Measurements from ENCODE around the gene MUCL3. TPM values are rescaled to one million over a fixed set of nuclear protein-coding genes. Genes with fewer than 3 reads are reported as not detected.
"Not testable (repeated sequence)": the region's sequence is repeated elsewhere in the genome, so short reads cannot be mapped to it uniquely, and the experiment has no call there.

The MUCL3 gene, protein sequence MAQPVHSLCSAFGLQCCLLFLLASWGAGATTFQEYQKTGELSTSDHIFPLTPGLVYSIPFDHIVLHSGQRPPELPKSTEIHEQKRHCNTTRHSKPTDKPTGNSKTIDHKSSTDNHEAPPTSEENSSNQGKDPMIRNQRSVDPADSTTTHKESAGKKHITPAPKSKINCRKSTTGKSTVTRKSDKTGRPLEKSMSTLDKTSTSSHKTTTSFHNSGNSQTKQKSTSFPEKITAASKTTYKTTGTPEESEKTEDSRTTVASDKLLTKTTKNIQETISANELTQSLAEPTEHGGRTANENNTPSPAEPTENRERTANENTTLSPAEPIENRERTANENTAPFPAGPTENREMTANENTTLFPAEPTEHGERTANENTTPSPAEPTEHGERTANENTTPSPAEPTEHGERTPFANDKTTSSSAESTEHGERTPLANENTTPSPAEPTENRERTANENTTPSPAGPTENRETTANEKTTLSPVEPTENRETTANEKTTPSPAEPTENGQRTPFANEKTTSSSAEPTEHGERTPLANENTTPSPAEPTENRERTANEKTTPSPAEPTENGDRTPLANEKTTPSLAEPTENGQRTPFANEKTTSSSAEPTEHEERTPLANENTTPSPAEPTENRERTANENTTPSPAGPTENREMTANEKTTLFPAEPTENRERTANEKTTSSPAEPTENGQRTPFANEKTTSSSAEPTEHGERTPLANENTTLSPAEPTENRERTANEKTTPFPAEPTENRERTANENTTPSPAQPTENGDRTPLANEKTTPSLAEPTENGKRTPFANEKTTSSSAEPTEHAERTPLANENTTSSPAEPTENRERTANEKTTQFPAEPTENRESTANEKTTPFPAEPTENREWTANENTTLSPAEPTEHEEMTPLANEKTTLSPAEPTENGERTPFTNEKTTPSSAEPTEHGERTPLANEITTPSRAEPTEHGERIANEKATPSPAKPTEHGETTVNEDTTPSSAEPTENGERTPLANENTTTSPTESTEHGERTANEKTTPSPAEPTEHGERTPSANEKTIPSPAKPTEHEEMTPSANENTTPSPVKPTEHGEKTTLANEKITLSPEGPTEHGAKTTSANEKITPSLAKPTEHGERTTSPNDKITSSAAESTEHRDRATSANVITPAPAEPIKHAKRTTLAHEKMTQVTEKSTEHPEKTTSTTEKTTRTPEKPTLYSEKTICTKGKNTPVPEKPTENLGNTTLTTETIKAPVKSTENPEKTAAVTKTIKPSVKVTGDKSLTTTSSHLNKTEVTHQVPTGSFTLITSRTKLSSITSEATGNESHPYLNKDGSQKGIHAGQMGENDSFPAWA (N-terminal part only)
- polyA plus RNA-seq (ENCODE audit: insufficient read length in 4 of 4): under 1 TPM in 3 of 4 donors, not detected in 1; 0.03 to 0.09 (median 0.03) TPM

DNA sequence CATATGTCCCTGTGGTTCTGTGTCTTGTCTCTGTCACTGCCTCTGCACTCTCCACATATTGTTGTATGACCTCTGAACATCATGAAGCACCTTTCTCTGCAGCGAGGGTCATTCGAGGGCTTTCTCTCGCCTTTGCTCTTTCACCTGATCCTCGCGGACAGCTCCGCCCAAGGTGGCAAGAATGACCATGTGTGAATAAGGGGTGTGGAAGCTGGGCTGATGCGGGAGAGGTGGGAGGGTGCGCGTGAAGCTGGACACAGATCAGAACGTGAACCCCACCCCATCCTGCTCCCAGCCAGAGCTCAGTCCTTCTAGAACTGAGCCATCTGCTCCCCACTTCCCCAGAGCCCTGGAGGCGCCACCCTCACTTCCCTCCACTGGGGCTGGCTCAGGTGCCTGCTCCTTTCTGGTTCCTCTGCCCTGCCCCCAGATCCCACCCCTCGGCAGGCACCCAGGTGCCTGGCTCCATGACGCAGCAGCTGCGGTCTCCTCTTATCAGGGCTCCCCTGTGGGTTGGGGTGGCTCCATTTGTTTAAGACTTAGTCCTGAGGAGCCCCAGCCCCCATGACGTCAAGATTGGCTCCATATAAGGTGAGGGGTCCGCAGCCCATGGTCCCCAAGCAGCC is at the start of gene MUCL3:
MUCL3 (plus strand) TSS at position 613 of the 626 bp plus-strand sequence. CDS start 27 bp downstream, outside the sequence.
- DNase-seq (ENCODE audit: low read depth in 4 of 4, low spot score in 3 of 4): no peak

DNA sequence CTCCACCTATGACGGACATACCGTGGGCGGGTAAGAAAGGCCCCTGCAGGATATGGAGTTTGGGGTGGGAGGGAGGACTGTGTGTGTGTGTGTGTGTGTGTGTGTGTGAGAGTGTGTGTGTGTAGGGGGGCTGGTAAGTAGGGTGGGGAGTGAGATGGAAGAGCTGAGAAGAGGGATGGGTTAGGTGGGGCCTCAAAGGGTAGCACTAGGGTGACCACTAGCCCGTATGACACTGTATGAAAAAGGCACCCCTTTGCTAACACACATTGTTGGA is 49.4 kb upstream of the MUCL3 start:
- DNase-seq (ENCODE audit: low read depth in 4 of 4, low spot score in 3 of 4): no peak

DNA sequence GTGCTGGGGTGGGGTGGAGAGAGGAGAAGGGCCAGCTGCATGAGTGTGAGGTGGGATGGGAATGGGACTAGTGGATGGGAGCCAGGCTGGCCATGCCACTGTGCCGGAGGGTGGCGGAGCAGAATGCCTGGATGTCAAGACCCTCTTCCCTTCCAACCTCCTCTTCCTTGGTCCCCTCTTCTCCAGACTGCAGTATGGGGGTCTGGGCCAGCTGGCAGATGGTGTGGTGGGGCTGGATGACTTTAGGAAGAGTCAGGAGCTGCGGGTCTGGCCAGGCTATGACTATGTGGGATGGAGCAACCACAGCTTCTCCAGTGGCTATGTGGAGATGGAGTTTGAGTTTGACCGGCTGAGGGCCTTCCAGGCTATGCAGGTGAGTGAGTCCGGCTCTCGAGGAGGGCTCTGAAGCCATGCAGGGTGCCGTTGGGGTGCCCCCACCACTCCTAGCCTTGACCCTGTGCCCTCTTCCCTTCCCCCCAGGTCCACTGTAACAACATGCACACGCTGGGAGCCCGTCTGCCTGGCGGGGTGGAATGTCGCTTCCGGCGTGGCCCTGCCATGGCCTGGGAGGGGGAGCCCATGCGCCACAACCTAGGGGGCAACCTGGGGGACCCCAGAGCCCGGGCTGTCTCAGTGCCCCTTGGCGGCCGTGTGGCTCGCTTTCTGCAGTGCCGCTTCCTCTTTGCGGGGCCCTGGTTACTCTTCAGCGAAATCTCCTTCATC is 48.8 kb upstream of the MUCL3 start:
- no peak for DNase-seq (ENCODE audit: low read depth in 4 of 4, low spot score in 3 of 4)

DNA sequence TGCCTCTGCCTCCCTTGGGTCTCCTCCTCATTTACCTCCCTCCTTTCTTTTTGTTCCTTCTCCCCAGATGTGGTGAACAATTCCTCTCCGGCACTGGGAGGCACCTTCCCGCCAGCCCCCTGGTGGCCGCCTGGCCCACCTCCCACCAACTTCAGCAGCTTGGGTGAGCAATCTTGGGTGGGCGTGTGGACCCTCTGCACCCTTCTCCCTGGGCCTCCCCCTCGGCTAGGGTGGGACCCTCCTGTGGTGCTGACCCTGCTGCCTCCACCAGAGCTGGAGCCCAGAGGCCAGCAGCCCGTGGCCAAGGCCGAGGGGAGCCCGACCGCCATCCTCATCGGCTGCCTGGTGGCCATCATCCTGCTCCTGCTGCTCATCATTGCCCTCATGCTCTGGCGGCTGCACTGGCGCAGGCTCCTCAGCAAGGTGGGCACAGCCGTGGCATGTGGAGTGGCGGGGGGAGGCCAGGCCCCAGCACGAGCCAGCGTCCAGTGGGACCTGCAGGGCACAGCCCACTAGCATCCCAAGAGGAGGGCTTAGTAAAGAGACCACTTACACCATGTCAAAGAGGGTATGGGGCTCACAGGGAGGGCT is 47.7 kb upstream of the MUCL3 start:
- no peak for DNase-seq (ENCODE audit: low read depth in 4 of 4, low spot score in 3 of 4)

DNA sequence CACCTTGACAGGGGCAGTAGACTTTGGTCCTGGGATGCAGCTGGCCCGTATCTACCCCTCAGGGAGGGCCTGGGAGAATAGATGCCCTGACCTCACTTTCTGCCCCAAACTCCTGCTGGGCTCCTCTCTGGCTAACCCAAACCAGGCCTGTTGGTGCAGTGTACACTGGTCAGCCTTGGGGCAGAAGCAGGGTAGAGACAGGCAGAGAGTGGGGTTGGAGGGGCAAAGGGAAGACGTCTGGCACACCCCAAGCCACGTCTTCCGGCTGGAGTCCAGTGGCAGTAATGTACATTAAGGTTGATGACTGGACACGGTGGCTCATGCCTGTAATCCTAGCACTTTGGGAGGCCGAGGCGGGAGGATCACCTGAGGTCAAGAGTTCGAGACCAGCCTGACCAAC is 47.1 kb upstream of the MUCL3 start:
- no peak for DNase-seq (ENCODE audit: low read depth in 4 of 4, low spot score in 3 of 4)

DNA sequence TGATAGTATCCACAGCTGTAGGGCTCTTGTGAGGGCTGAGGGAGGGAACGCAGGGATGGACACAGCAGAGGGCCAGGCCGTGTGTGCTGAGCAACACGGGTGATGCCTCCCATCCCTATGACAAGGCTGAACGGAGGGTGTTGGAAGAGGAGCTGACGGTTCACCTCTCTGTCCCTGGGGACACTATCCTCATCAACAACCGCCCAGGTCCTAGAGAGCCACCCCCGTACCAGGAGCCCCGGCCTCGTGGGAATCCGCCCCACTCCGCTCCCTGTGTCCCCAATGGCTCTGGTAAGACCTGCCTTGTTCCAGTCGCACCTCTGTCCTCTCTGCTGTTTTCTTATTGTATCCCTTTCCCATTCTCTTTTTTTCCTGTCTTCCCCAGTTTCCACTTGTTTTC is 46.4 kb upstream of the MUCL3 start:
- DNase-seq (ENCODE audit: low read depth in 4 of 4, low spot score in 3 of 4): no peak

DNA sequence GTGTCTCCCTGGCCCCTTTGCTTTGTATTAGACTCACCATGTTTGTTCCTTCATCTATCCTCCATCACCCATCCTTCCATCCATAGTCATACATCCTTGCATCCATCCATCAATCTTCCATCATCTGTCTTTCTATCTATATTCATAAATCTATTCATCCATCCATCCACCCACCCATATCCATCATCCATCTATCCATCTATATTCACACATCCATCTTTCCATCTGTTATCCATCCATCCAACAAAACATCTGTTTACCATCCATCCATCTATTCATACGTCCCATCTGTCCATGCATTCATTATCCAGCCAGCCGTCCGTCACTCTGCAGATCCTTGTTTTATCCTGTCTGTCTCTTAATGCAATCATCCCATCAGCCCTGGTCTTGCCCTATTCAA is 45.8 kb upstream of the MUCL3 start:
- DNase-seq (ENCODE audit: low read depth in 4 of 4, low spot score in 3 of 4): no peak

DNA sequence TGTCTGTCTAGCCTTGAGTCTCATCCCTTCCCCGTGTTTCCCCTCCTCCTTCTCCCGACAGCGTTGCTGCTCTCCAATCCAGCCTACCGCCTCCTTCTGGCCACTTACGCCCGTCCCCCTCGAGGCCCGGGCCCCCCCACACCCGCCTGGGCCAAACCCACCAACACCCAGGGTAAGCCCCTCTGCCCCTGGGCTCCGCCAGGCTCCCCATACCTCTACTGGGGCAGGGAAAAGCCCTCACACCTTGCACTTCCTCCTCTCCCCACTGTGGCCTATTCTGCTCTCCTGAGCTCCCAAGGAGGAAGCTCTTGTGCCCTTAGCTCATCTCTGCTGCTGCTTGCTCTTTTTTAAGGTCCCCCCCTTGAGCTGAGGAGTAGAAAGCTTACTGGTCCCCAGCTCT is 45.4 kb upstream of the MUCL3 start:
- no peak for DNase-seq (ENCODE audit: low read depth in 4 of 4, low spot score in 3 of 4)

DNA sequence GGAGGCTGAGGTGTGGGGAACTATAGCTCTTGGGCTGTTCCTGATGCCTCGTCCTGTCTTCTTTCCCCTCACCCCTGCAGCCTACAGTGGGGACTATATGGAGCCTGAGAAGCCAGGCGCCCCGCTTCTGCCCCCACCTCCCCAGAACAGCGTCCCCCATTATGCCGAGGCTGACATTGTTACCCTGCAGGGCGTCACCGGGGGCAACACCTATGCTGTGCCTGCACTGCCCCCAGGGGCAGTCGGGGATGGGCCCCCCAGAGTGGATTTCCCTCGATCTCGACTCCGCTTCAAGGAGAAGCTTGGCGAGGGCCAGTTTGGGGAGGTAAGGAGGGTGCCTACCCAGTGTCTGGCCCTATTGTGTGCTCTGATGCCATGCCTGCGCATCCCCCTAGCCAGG is 44.2 kb upstream of the MUCL3 start:
- DNase-seq (ENCODE audit: low read depth in 4 of 4, low spot score in 3 of 4): no peak

DNA sequence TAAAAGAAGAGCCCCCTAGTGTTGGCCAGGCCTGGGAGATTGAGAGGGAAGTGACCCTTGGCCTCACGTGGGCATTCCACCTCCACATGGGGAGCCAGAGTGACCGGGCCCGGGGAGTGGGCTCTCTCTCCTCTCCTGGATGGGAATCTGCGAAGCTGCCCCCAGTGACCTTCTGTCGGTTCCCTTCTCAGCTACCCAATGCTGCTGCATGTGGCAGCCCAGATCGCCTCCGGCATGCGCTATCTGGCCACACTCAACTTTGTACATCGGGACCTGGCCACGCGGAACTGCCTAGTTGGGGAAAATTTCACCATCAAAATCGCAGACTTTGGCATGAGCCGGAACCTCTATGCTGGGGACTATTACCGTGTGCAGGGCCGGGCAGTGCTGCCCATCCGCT is 42.9 kb upstream of the MUCL3 start:
- no peak for DNase-seq (ENCODE audit: low read depth in 4 of 4, low spot score in 3 of 4)

DNA sequence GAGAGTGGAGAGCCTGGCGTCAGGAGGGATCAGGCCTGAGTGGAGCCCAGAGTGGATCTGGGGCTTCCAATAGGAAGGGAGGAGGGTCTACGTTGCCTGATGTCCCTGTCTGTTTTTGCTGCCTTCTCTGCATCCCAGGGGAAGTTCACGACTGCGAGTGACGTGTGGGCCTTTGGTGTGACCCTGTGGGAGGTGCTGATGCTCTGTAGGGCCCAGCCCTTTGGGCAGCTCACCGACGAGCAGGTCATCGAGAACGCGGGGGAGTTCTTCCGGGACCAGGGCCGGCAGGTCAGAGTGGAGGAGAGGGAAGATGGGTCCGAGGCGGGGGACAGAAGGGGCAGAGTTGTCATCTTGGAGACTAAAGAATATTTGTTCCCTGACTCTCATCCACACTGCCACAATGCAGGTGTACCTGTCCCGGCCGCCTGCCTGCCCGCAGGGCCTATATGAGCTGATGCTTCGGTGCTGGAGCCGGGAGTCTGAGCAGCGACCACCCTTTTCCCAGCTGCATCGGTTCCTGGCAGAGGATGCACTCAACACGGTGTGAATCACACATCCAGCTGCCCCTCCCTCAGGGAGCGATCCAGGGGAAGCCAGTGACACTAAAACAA is 41.9 kb upstream of the MUCL3 start:
- no peak for DNase-seq (ENCODE audit: low read depth in 4 of 4, low spot score in 3 of 4)

DNA sequence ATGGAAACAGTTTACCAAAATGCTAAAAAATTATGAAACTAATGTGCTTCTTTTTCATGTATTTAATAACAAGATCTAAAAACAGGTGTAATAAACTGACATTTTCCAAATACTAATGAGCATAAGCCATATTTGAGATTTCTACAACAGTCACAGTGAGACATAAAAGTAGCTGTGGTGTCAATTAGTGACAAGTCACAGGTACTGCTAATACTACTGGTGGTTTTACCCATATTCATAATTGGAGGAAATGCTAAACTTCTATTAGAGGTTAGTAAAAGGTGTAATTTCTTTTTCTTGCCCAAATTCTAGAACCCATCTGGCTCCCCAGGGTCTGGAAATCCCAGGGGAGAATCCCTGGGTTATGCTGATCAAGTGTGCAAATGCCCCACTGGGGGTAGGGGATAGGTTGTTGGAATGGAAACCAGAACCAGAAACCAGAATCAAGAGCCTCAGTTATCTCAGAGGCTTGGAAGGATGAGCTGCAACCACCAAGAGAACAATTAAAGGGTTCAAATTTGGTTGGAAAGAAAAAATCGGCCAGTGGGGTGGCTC is 39.8 kb upstream of the MUCL3 start:
- no peak for DNase-seq (ENCODE audit: low read depth in 4 of 4, low spot score in 3 of 4)

DNA sequence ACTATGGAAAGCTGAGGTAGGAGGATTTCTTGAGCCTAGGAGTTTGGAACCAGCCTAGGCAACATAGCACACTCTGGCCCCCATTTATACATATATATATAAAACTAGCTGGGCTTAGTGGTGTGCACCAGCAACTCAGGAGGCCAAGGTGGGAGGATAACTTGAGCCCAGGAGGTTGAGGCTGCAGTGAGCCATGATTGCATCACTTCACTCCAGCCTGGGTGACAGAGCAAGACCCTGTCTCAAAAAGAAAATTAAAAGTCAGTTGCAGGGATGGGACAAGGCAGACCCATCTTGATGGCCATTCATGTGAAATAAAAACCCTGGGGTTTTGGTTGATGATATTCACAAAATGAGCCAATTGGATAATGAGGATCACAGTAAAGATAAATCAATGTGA is 39.3 kb upstream of the MUCL3 start:
- no peak for DNase-seq (ENCODE audit: low read depth in 4 of 4, low spot score in 3 of 4)

DNA sequence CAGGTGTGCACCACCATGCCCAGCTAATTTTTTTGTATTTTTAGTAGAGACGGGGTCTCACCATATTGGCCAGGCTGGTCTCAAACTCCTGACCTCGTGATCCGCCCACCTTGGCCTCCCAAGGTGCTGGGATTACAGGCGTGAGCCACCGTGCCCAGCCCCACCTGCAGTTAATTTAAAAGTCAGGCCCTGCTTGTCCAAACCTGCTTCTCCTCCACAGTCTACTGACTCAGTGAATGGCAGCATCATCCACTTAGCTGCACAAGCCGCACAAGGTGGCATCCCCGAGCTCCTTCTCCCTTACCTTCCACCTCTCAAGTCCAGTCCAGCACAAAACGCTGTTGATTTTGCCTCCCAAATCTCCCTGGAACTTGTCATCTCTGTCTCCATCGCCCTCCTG is 38.6 kb upstream of the MUCL3 start:
- DNase-seq (ENCODE audit: low read depth in 4 of 4, low spot score in 3 of 4): not testable (repeated sequence)

DNA sequence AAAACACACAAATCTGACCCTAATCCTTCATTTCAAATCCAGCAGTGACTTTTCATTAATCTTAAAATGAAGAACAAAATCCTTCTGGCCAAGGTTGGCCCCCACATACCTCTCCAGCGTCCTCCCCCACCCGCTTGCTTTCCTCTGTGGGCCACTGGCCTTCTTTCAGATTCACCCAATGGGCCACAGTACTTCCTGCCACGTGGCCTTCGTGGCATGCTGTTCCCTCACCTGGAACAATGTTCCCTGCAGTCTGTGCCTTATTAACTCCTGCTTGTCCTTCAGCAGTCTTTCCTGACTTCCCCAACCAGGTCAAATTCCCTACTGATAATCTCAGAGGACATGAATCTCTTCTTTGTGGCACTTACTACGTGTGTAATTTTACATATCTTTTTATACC is 38.1 kb upstream of the MUCL3 start:
- no peak for DNase-seq (ENCODE audit: low read depth in 4 of 4, low spot score in 3 of 4)

DNA sequence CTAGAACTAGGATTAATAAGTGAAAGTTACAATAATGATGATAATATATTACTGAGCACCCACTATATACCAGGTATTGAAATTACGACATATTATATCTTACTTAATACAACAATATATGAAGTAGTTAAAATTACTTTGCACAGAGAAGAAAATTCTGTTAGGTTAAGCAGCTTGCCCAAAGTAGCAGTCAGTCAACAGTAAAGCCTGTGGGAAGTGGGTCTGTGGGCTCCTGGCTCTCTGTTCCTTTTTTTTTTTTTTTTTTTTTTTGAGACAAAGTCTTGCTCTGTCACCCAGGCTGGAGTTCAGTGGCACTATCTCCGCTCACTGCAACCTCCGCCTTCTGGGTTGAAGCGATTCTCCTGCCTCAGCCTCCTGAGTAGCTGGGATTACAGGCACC is 37.5 kb upstream of the MUCL3 start:
- no peak for DNase-seq (ENCODE audit: low read depth in 4 of 4, low spot score in 3 of 4)

DNA sequence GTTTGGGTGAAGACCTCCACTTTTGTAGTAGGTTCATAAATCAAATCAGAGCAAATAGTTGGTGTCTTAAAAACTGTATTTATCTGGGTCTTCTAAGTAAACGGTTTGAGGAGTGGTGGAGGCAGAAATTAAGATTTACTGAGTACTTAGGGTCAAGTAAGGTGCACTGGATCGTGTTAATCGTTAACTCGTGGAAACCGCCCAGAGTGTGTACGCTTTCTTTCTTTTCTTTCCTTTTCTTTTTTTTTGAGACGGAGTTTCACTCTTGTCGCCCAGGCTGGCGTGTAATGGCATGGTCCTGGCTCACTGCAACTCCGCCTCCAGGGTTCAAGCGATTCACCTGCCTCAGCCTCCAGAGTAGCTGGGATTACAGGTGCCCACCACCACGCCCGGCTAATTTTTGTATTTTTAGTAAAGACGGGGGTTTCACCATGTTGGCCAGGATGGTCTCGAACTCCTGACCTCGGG is 33.4 kb upstream of the MUCL3 start:
- peak in 1 of 4 donors; percentile 7 for DNase-seq (ENCODE audit: low read depth in 4 of 4, low spot score in 3 of 4)

DNA sequence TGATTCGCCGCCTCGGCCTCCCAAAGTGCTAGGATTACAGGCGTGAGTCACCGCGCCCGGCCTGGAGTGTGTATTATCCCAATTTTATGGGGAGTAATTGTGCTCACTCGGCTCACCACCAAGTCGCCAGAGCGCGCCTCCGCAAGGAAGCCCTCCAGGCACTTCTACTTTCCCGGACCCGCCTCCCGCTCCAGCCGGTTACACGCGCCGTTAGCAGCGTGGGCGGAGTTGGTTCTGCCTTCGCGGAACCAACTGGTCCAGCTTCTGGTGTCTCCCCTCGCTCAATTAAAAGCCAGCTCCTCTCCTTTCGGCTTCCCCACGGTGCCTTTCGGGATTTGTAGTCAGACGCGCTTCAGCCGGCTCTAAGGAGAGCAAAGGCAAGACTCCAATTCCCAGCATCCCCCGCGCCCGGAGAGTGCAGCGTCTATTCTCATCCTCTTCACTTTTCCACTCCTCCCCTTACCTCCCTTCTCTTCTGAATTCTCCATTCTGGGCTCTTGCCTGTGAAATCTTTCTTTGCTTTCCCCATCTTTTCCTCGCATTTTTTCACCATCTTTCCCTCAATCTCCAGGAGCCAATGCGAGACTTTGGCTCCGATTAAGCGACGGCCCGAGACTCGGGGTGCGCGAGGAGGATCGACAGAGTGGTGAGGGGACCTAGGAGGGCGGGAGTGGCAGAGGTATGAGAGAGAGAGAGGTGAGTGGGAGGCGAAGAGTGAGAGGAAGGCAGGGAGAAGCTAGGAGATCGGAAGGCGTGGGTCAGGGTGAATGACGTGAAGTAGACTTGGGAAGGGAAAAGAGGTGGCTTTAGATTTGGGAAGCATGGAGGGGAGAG is 32.8 kb upstream of the MUCL3 start, which contains the start of gene GTF2H4:
GTF2H4 (plus strand) TSS at position 450 of the 834 bp plus-strand sequence.
- DNase-seq (ENCODE audit: low read depth in 4 of 4, low spot score in 3 of 4): peak; percentile 91 to 98 (median 96)
